Kidney (tissue), 14 donors: ENCODE measurements around the gene BABAM2. TPM values are rescaled to one million over a fixed set of nuclear protein-coding genes. Genes with fewer than 3 reads are reported as not detected.
A peak's percentile ranks its signal among the peaks of the same experiment; 100 is the strongest.

Experiments used
- DNase-seq, 5 donors: peaks; one replicate each; pipeline ENCODE4 v3.0.0-alpha.2; 2013 to 2020
- FAIRE-seq: peaks from 2 replicates; lab custom pipeline; 2012; peaks lifted over from hg19 to GRCh38; lab: Jason Lieb, UNC
- H3K27ac ChIP-seq, 2 donors: one replicate each; pipeline ENCODE4 v1.7.0; 2013; ENCODE audit warnings: low read depth in 2 of 2, low read length in 2 of 2, inconsistent platforms in 1 of 2
- H3K27me3 ChIP-seq: one replicate; pipeline ENCODE4 v1.7.1; 2013; ENCODE audit warnings: low read length, inconsistent platforms; ENCODE audit not compliant: control insufficient read depth, insufficient read depth
- H3K36me3 ChIP-seq, 3 donors: one replicate each; pipeline versions ENCODE4 v1.7.0 to v1.7.1; 2013; ENCODE audit warnings: low read length in 3 of 3, control low read depth in 1 of 3, inconsistent platforms in 1 of 3; ENCODE audit not compliant: insufficient read depth in 3 of 3, control insufficient read depth in 2 of 3
- H3K4me1 ChIP-seq, 3 donors: one replicate each; pipeline versions ENCODE4 v1.7.0 to v1.7.1; 2013; ENCODE audit warnings: low read length in 3 of 3, inconsistent platforms in 1 of 3, low read depth in 1 of 3; ENCODE audit not compliant: control insufficient read depth in 2 of 3, insufficient read depth in 2 of 3
- H3K4me3 ChIP-seq, 3 donors: one replicate each; pipeline versions ENCODE4 v1.7.0 to v1.8.1; 2013; ENCODE audit warnings: low read length in 3 of 3, control low read depth in 1 of 3, inconsistent platforms in 1 of 3
- H3K9ac ChIP-seq, 3 donors: one replicate each; pipeline versions ENCODE4 v1.7.0 to v1.7.1; 2013; ENCODE audit warnings: low read length in 3 of 3, control low read depth in 1 of 3, inconsistent platforms in 1 of 3
- H3K9me3 ChIP-seq, 3 donors: one replicate each; pipeline versions ENCODE4 v1.7.0 to v1.7.1; 2013; ENCODE audit warnings: low read length in 3 of 3, control low read depth in 1 of 3, inconsistent platforms in 1 of 3; ENCODE audit not compliant: control insufficient read depth in 2 of 3, insufficient read depth in 1 of 3
- intact Hi-C: fragments of 100-400 bp; cut with DNase I; formaldehyde crosslinking; loops from one replicate; pipeline ENCODE4 v1.11.1; 2022
- polyA plus RNA-seq: library from polyadenylated mRNA; stranded (reverse); fragments of 350-450 nt; fragmentation: Illumina TruSeq; extraction: RNeasy Lipid Tissue Mini Kit (QIAGEN cat#74804); gene quantifications from one replicate; pipeline ENCODE4 v1.2.3, GENCODE V29; 2014; ENCODE audit warnings: low read depth, low replicate concordance; ENCODE audit not compliant: insufficient read depth
- total RNA-seq: library from RNA; stranded (reverse); fragmentation: NEBNext Ultra II Directional; extraction: Animal tissue kit (Norgen Biotek cat#: 25700); gene quantifications from one replicate; pipeline ENCODE4 v1.2.1, GENCODE V29; 2021
- TF ChIP-seq, protein P1 (sequence below): IDR thresholded peaks from 3 replicates; pipeline ENCODE4 v1.5.1; 2012; ENCODE audit warnings: mild to moderate bottlenecking, moderate library complexity, borderline replicate concordance; ENCODE audit not compliant: insufficient read depth; ENCODE audit errors: extremely low read depth
- donor health status: control.
- donor health status: control.
- donor health status: control.
- donor health status: control.
- donor health status: control.
- donor health status: DM: yes; HTN: yes; CAD: no.
- donor health status: Normal renal cell carcinoma (clear cell type).

Gene BABAM2
- total and polyA plus RNA-seq, 2 donors from 2014 or later = 68.4 to 74.1 TPM

DNA sequence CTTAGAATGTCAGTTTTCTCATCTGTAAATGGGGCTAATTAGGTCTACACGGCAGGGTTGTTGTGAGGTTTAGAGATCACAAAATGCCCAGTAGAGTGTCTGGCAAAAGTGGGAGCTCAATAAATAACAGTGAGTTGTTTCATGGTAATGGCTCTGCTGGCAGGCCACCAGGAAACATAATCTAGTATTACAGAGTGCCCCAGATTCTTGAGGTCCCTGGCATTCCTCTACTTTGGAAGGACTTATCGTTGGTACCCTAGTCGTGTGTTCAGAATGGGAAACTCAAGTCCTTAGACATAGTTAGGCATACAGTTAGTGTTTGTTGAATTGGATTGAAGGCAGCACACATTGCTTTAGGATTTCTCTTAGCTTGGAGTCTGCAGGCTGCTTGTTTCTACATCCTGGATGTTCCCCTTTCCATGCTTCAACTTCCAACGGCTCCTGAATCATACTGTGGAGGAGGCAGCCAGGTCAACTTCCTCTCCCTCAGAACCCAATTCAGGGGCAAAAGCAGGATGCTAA lies 340.6 kb downstream of the BABAM2 start:
- DNase-seq (no peak), FAIRE-seq (no peak)
- H3K4me1 ChIP-seq = peaks cover 0 to 16% (median 13%) of the 10 kb centered on the region in 3 donors
- TF ChIP-seq, protein P1, sequence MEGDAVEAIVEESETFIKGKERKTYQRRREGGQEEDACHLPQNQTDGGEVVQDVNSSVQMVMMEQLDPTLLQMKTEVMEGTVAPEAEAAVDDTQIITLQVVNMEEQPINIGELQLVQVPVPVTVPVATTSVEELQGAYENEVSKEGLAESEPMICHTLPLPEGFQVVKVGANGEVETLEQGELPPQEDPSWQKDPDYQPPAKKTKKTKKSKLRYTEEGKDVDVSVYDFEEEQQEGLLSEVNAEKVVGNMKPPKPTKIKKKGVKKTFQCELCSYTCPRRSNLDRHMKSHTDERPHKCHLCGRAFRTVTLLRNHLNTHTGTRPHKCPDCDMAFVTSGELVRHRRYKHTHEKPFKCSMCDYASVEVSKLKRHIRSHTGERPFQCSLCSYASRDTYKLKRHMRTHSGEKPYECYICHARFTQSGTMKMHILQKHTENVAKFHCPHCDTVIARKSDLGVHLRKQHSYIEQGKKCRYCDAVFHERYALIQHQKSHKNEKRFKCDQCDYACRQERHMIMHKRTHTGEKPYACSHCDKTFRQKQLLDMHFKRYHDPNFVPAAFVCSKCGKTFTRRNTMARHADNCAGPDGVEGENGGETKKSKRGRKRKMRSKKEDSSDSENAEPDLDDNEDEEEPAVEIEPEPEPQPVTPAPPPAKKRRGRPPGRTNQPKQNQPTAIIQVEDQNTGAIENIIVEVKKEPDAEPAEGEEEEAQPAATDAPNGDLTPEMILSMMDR = no peak
- intact Hi-C loops = no loop called here
- H3K27ac ChIP-seq = no peak overlapping the region
- H3K4me3 ChIP-seq = no peak overlapping the region
- no peak overlapping the region for H3K9ac ChIP-seq
- H3K36me3 ChIP-seq = no peaks in the 10 kb centered on the region
- no peaks in the 10 kb centered on the region for H3K9me3 ChIP-seq
- H3K27me3 ChIP-seq = no peaks in the 10 kb centered on the region

DNA sequence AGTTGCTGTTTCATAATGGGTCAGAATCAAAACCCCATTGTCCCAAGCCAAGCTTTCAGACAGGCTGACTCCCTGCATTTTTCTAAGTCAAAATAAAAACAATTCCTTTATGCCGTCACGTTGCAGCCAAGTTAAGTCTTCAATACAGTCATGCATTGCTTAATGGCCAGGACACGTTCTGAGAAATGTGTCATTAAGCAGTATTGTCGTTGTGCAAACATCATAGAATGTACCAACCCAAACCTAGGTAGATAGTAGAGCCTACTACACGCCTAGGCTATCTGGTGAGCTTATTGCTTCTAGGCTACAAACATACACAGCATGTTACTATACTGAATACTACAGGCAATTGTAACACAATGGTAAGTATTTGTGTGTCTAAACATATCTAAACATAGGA lies 341.8 kb downstream of the BABAM2 start:
- Histone ChIP-seq H3K4me1 (peaks cover 0 to 16% (median 13%) of the 10 kb centered on the region in 3 donors), H3K4me3 (no peak overlapping the region), H3K9ac (no peak overlapping the region), H3K27me3 (no peaks in the 10 kb centered on the region), H3K27ac (no peak overlapping the region), H3K9me3 (no peaks in the 10 kb centered on the region), H3K36me3 (peaks cover 0 to 3% (median 0%) of the 10 kb centered on the region in 3 donors)
- intact Hi-C loops = no loop called here
- no peak for FAIRE-seq
- no peak for DNase-seq
- TF ChIP-seq, protein P1 = no peak

GRCh38 chr2:28233164-28233676 lies 342.7 kb downstream of the BABAM2 start:
- DNase-seq = peak in 3 of 5 donors; percentile 34 to 70 (median 64)
- intact Hi-C loops = no loop called here
- H3K27me3 ChIP-seq = no peaks in the 10 kb centered on the region
- peaks cover 0 to 3% (median 0%) of the 10 kb centered on the region in 3 donors for H3K36me3 ChIP-seq
- FAIRE-seq = no peak
- TF ChIP-seq, protein P1 = no peak
- H3K9me3 ChIP-seq = no peaks in the 10 kb centered on the region
- H3K4me3 ChIP-seq = no peak overlapping the region
- H3K27ac ChIP-seq = peak overlapping the region in 1 of 2 donors; percentile 67
- peaks cover 0 to 16% (median 13%) of the 10 kb centered on the region in 3 donors for H3K4me1 ChIP-seq
- H3K9ac ChIP-seq = no peak overlapping the region
